ENCODE results near the gene CNTN1.
A peak's percentile ranks its signal among the peaks of the same experiment; 100 is the strongest.
"Not testable (repeated sequence)": the region's sequence is repeated elsewhere in the genome, so short reads cannot be mapped to it uniquely, and the experiment has no call there.

The CNTN1 gene

GRCh38 chr12:41053046-41053445 is 360.8 kb downstream of the CNTN1 start:
- DNase-seq: no peak

GRCh38 chr12:41055875-41056577 is 363.8 kb downstream of the CNTN1 start:
- no peak for DNase-seq

GRCh38 chr12:41058266-41058665 is 366.0 kb downstream of the CNTN1 start:
- no peak for DNase-seq

GRCh38 chr12:41061192-41061591 is 369.0 kb downstream of the CNTN1 start:
- peak; percentile 27 for DNase-seq

GRCh38 chr12:41064411-41064810 is 372.2 kb downstream of the CNTN1 start:
- no peak for DNase-seq

- no peak for DNase-seq
Measured at GRCh38 chr12:41067941-41068645, 375.9 kb downstream of the CNTN1 start.

GRCh38 chr12:41073633-41074472 is 381.6 kb downstream of the CNTN1 start:
- DNase-seq: no peak

- DNase-seq: no peak
Measured at GRCh38 chr12:41074473-41074769, 382.2 kb downstream of the CNTN1 start.

GRCh38 chr12:41076114-41076513 is 383.9 kb downstream of the CNTN1 start:
- DNase-seq: no peak

GRCh38 chr12:41081241-41081640 is 389.0 kb downstream of the CNTN1 start:
- not testable (repeated sequence) for DNase-seq

- DNase-seq: no peak
Measured at GRCh38 chr12:41089438-41089837, 397.2 kb downstream of the CNTN1 start.

- no peak for DNase-seq
Measured at GRCh38 chr12:41092115-41092514, 399.9 kb downstream of the CNTN1 start.

GRCh38 chr12:41096797-41097196 is 404.6 kb downstream of the CNTN1 start:
- DNase-seq: no peak

GRCh38 chr12:41100572-41100971 is 408.3 kb downstream of the CNTN1 start:
- no peak for DNase-seq

GRCh38 chr12:41101806-41102205 is 409.6 kb downstream of the CNTN1 start:
- DNase-seq: no peak

- DNase-seq: no peak
Measured at GRCh38 chr12:41103614-41104013, 411.4 kb downstream of the CNTN1 start.

GRCh38 chr12:41106315-41106714 is 414.1 kb downstream of the CNTN1 start:
- no peak for DNase-seq

GRCh38 chr12:41108032-41108431 is 415.8 kb downstream of the CNTN1 start:
- DNase-seq: peak; percentile 70

- DNase-seq: no peak
Measured at GRCh38 chr12:41112903-41113302, 420.7 kb downstream of the CNTN1 start.

- no peak for DNase-seq
Measured at GRCh38 chr12:41120211-41120610, 428.0 kb downstream of the CNTN1 start.

GRCh38 chr12:41121374-41121773 is 429.1 kb downstream of the CNTN1 start:
- DNase-seq: no peak
